CD14-positive monocyte (primary cell): ENCODE data around the gene GNB3. TPM values are rescaled to one million over a fixed set of nuclear protein-coding genes. Genes with fewer than 3 reads are reported as not detected.

Experiments
- DNase-seq, 3 donors: peaks; one replicate each; pipeline ENCODE4 v3.0.0-alpha.2; 2011 to 2022
- H2AFZ ChIP-seq: 2 replicates; pipeline ENCODE4 v1.6.0; 2012; ENCODE audit warnings: mild to moderate bottlenecking, low read depth, low read length, inconsistent platforms; ENCODE audit not compliant: insufficient read depth, poor library complexity, severe bottlenecking
- H3K27ac ChIP-seq, 2 donors: 1 replicate in 1 of 2; 2 replicates in 1 of 2; pipeline ENCODE4 v1.5.1; 2012 to 2013; ENCODE audit warnings: low read length in 2 of 2, control low read depth in 1 of 2, inconsistent platforms in 1 of 2, low read depth in 1 of 2, mild to moderate bottlenecking in 1 of 2
- H3K27me3 ChIP-seq, 2 donors: one replicate each; pipeline versions ENCODE4 v1.6.0 to v1.6.1; 2011 to 2013; ENCODE audit warnings: low read length in 2 of 2; ENCODE audit not compliant: control insufficient read depth in 2 of 2, insufficient read depth in 2 of 2
- H3K36me3 ChIP-seq, 2 donors: replicated peaks in 1 of 2; 1 replicate in 1 of 2; 2 replicates in 1 of 2; pipeline versions ENCODE4 v1.5.1 to v1.6.1; 2012 to 2013; ENCODE audit warnings: low read length in 2 of 2, control low read depth in 1 of 2, inconsistent platforms in 1 of 2, mild to moderate bottlenecking in 1 of 2; ENCODE audit not compliant: insufficient read depth in 2 of 2, control insufficient read depth in 1 of 2
- H3K4me1 ChIP-seq, 2 donors: 1 replicate in 1 of 2; 2 replicates in 1 of 2; pipeline versions ENCODE4 v1.5.1 to v1.6.1; 2012 to 2013; ENCODE audit warnings: low read length in 2 of 2, control low read depth in 1 of 2, inconsistent platforms in 1 of 2, mild to moderate bottlenecking in 1 of 2, moderate library complexity in 1 of 2; ENCODE audit not compliant: insufficient read depth in 2 of 2, control insufficient read depth in 1 of 2
- H3K4me2 ChIP-seq: replicated peaks from 2 replicates; pipeline ENCODE3; 2012; ENCODE audit warnings: low read length, moderate library complexity, mild to moderate bottlenecking; ENCODE audit not compliant: poor library complexity, severe bottlenecking; ENCODE audit errors: extremely low read depth
- H3K4me3 ChIP-seq, 3 experiments: fragments of 200-600 bp in 1 of 3; sonication (generic) in 1 of 3; replicated peaks in 1 of 3; 1 replicate in 2 of 3; 2 replicates in 1 of 3; pipeline ENCODE4 v1.5.1; 2011 to 2013; ENCODE audit warnings: low read length in 3 of 3, mild to moderate bottlenecking in 3 of 3, control low read depth in 2 of 3, low read depth in 2 of 3, inconsistent platforms in 1 of 3, moderate library complexity in 1 of 3
- H3K79me2 ChIP-seq: 2 replicates; pipeline ENCODE4 v1.6.0; 2012; ENCODE audit warnings: mild to moderate bottlenecking, control low read depth, inconsistent platforms, low read length, moderate library complexity; ENCODE audit not compliant: insufficient read depth
- H3K9ac ChIP-seq: 2 replicates; pipeline ENCODE4 v1.6.0; 2017; ENCODE audit warnings: low read length, mild to moderate bottlenecking; ENCODE audit not compliant: insufficient read depth, poor library complexity, severe bottlenecking
- H3K9me3 ChIP-seq, 2 donors: replicated peaks in 1 of 2; 1 replicate in 1 of 2; 2 replicates in 1 of 2; pipeline versions ENCODE4 v1.5.1 to v1.6.1; 2012 to 2013; ENCODE audit warnings: low read length in 2 of 2, control low read depth in 1 of 2; ENCODE audit not compliant: control insufficient read depth in 1 of 2, insufficient read depth in 1 of 2
- H4K20me1 ChIP-seq: 2 replicates; pipeline ENCODE4 v1.6.0; 2012; ENCODE audit warnings: mild to moderate bottlenecking, low read length, control low read depth, moderate library complexity; ENCODE audit not compliant: insufficient read depth
- H3K27ac Mint-ChIP-seq, 7 donors: one replicate each; pipeline ENCODE4 v1.8.0; 2020; ENCODE audit warnings: mild to moderate bottlenecking in 7 of 7, mixed read lengths in 7 of 7, moderate library complexity in 6 of 7, inconsistent platforms in 2 of 7
- H3K27me3 Mint-ChIP-seq, 3 donors: one replicate each; pipeline ENCODE4 v1.8.0; 2021 to 2022; ENCODE audit warnings: low read depth in 3 of 3, mild to moderate bottlenecking in 3 of 3, mixed read lengths in 3 of 3, moderate library complexity in 3 of 3, inconsistent platforms in 1 of 3
- H3K36me3 Mint-ChIP-seq, 2 donors: one replicate each; pipeline ENCODE4 v1.8.0; 2020; ENCODE audit warnings: mixed read lengths in 2 of 2, inconsistent platforms in 1 of 2, mild to moderate bottlenecking in 1 of 2
- H3K4me1 Mint-ChIP-seq: one replicate; pipeline ENCODE4 v1.8.0; 2020; ENCODE audit warnings: mild to moderate bottlenecking, mixed read lengths
- H3K4me3 Mint-ChIP-seq, 2 donors: one replicate each; pipeline ENCODE4 v1.8.0; 2020; ENCODE audit warnings: mild to moderate bottlenecking in 2 of 2, mixed read lengths in 2 of 2, moderate library complexity in 1 of 2
- H3K9me3 Mint-ChIP-seq, 7 donors: one replicate each; pipeline ENCODE4 v1.8.0; 2020 to 2022; ENCODE audit warnings: mixed read lengths in 7 of 7, mild to moderate bottlenecking in 6 of 7, moderate library complexity in 6 of 7, inconsistent platforms in 2 of 7
- CTCF ChIP-seq: fragments of 200-600 bp; IDR thresholded peaks from one replicate; pipeline ENCODE4 v1.8.0; 2022; ENCODE audit warnings: antibody characterized with exemption, mild to moderate bottlenecking
- WGBS: methylation state at CpG from one replicate; pipeline ENCODE4 v1.1.5; 2013; ENCODE audit warnings: missing lambda C conversion rate; ENCODE audit not compliant: insufficient coverage; 5-methylcytosine and 5-hydroxymethylcytosine counted together
- intact Hi-C, 2 donors: fragments of 100-400 bp; cut with micrococcal nuclease; formaldehyde crosslinking; loops; one replicate each; pipeline versions ENCODE4 v1.15.0 to v1.15.1; 2023
- polyA plus RNA-seq, 3 donors: library from polyadenylated mRNA; depleted of rRNA in 1 of 3; unstranded in 2 of 3; stranded (reverse) in 1 of 3; fragments of 300-500 nt in 2 of 3; fragments of >200 nt in 1 of 3; fragmentation: Illumina TruSeq in 2 of 3; gene quantifications; 1 replicate in 2 of 3; 2 replicates in 1 of 3; pipeline ENCODE4 v1.2.3, GENCODE V29; 2012 to 2021

The GNB3 gene
- polyA plus RNA-seq, 3 donors = 0.31 TPM; not detected in 2

- Histone ChIP-seq H3K4me2 (peak overlapping the region; percentile 96), H3K79me2 (peaks cover 61% of the 10 kb centered on the region), H3K27ac (peak overlapping the region; percentile 54 to 95), H3K4me1 (peaks cover 39 to 65% of the 10 kb centered on the region in 2 donors), H2AFZ (peak overlapping the region; percentile 90), H3K4me3 (peak overlapping the region; percentile 62 to 92 (median 87)), H3K27me3 (no peaks in the 10 kb centered on the region), H3K36me3 (peaks cover 18 to 26% of the 10 kb centered on the region in 2 donors), H3K9me3 (no peaks in the 10 kb centered on the region), H4K20me1 (peaks cover 55% of the 10 kb centered on the region), H3K9ac (peak overlapping the region; percentile 81)
- H3K36me3 Mint-ChIP-seq = peaks cover 33 to 47% of the 10 kb centered on the region in 2 donors
- peaks cover 0 to 3% (median 0%) of the 10 kb centered on the region in 3 donors for H3K27me3 Mint-ChIP-seq
- H3K4me1 Mint-ChIP-seq = peaks cover 60% of the 10 kb centered on the region
- intact Hi-C loops = loop anchor here (1.0 to 5.0 kb wide), 6 partner anchors 18 to 90 kb away; partner anchors contain the start of genes C12orf57 (in 1 of the 2), LRRC23 (in 1 of the 2) and RNU7-1 (in 1 of the 2)
- 1% methylated on average over 35 of the region's 40 CpGs for WGBS
- H3K27ac Mint-ChIP-seq = peak overlapping the region; percentile 80 to 94 (median 84)
- peak; percentile 71 for DNase-seq
- H3K9me3 Mint-ChIP-seq = no peaks in the 10 kb centered on the region
- H3K4me3 Mint-ChIP-seq = peak overlapping the region; percentile 87 to 92
- TF ChIP-seq CTCF = peak; percentile 94
These were observed 31.6 kb downstream of the GNB3 start for GRCh38 chr12:6872073-6873048.
